ENCODE data around the gene WDFY4. TPM values are rescaled to one million over a fixed set of nuclear protein-coding genes. Genes with fewer than 3 reads are reported as not detected.

The WDFY4 gene
- total RNA-seq, 1 experiment from 2014 or later, result not detected

- Histone ChIP-seq H3K27me3 (ENCODE audit: insufficient read depth, low read length) (no peaks in the 10 kb centered on the region), H4K5ac (ENCODE audit: insufficient read length, low read depth, low read length) (no peak overlapping the region), H3K18ac (ENCODE audit: insufficient read length, low read depth, low read length) (no peak overlapping the region), H3K4ac (ENCODE audit: low read depth, low read length) (no peak overlapping the region), H3K23ac (ENCODE audit: insufficient read length, low read depth, low read length) (no peak overlapping the region), H3K79me1 (ENCODE audit: insufficient read depth, low read depth, low read length, poor library complexity, severe bottlenecking) (no peaks in the 10 kb centered on the region), H3K56ac (ENCODE audit: insufficient read length, low read depth, low read length) (no peak overlapping the region), H2AK5ac (ENCODE audit: insufficient read length, low read length) (no peak overlapping the region), H2BK12ac (ENCODE audit: insufficient read length, low read depth, low read length) (no peak overlapping the region), H3K4me1 (ENCODE audit: insufficient read depth, low read length) (no peaks in the 10 kb centered on the region), H3K79me2 (ENCODE audit: insufficient read depth, low read length) (no peaks in the 10 kb centered on the region), H4K8ac (replicated peaks; ENCODE audit: insufficient read length, low read depth, low read length) (no peak overlapping the region), H3K4me2 (ENCODE audit: insufficient read depth, insufficient read length, low read length) (no peak overlapping the region), H3K14ac (ENCODE audit: insufficient read depth, low read length) (no peak overlapping the region), H2BK20ac (ENCODE audit: low read depth, low read length, poor library complexity, severe bottlenecking) (no peak overlapping the region), H2BK15ac (ENCODE audit: low read depth, low read length) (no peak overlapping the region), H3K9me3 (ENCODE audit: control insufficient read depth, low read depth, low read length) (no peaks in the 10 kb centered on the region), H2BK120ac (ENCODE audit: low read depth, low read length, poor library complexity, severe bottlenecking) (no peak overlapping the region), H3K23me2 (ENCODE audit: insufficient read length, low read depth, low read length, poor library complexity, severe bottlenecking) (no peaks in the 10 kb centered on the region), H4K91ac (ENCODE audit: insufficient read length, low read depth, low read length) (no peak overlapping the region), H2BK5ac (ENCODE audit: insufficient read length, low read length) (no peak overlapping the region), H4K20me1 (ENCODE audit: control insufficient read depth, insufficient read depth, insufficient read length) (no peaks in the 10 kb centered on the region), H2AFZ (ENCODE audit: low read length) (no peak overlapping the region), H3K9ac (ENCODE audit: extremely low read depth, insufficient read length, low read length) (no peak overlapping the region), H3K27ac (ENCODE audit: insufficient read length, low read depth, low read length) (no peak overlapping the region), H3T11ph (ENCODE audit: low read length) (no peak overlapping the region)
- Mint-ChIP-seq H3K36me3 (ENCODE audit: insufficient read depth in 1 of 3, low read depth in 3 of 3) (no peaks in the 10 kb centered on the region), H3K4me1 (peaks cover 0 to 10% of the 10 kb centered on the region in 2 experiments; a peak in 1 of 4 replicates), H3K4me3 (no peak overlapping the region), H3K9me3 (peaks cover 0 to 2% of the 10 kb centered on the region in 2 experiments; a peak in 1 of 5 replicates), H3K27me3 (ENCODE audit: low read depth) (peaks cover 2% of the 10 kb centered on the region; the same call in 1 of the 2 replicates), H3K27ac (no peak overlapping the region)
- TF ChIP-seq CTCF (conservative IDR thresholded peaks at IDR 0.05), result no peak
- WGBS (ENCODE audit: extremely low coverage, insufficient read length, low lambda C conversion rate), result no CpG with 5 or more reads among the region's 2 CpGs
- DNase-seq, result no peak
Observed at GRCh38 chr10:48836605-48837004, 151.9 kb downstream of the WDFY4 start.

All from H9 (cell line).